Epithelial cell of esophagus (primary cell): Measurements from ENCODE around the gene SLC22A1.
"Not testable (repeated sequence)": the region's sequence is repeated elsewhere in the genome, so short reads cannot be mapped to it uniquely, and the experiment has no call there.

Experiments
- DNase-seq: peaks from one replicate; pipeline ENCODE4 v3.0.0; 2010; ENCODE audit warnings: low read depth
- H3K4me3 ChIP-seq: 2 replicates; pipeline ENCODE4 v1.5.1; 2011; ENCODE audit warnings: mild to moderate bottlenecking, low read length, control low read depth
- TF ChIP-seq, protein P1 (sequence below): IDR thresholded peaks from 2 replicates; pipeline ENCODE4 v1.5.1; 2011; ENCODE audit warnings: low read depth, mild to moderate bottlenecking, low read length, control low read depth, inconsistent platforms; ENCODE audit not compliant: insufficient read depth; ENCODE audit errors: missing control alignments

The SLC22A1 gene

GRCh38 chr6:160133441-160134336 lies 12.1 kb downstream of the SLC22A1 start:
- no peak for DNase-seq
- TF ChIP-seq, protein P1, sequence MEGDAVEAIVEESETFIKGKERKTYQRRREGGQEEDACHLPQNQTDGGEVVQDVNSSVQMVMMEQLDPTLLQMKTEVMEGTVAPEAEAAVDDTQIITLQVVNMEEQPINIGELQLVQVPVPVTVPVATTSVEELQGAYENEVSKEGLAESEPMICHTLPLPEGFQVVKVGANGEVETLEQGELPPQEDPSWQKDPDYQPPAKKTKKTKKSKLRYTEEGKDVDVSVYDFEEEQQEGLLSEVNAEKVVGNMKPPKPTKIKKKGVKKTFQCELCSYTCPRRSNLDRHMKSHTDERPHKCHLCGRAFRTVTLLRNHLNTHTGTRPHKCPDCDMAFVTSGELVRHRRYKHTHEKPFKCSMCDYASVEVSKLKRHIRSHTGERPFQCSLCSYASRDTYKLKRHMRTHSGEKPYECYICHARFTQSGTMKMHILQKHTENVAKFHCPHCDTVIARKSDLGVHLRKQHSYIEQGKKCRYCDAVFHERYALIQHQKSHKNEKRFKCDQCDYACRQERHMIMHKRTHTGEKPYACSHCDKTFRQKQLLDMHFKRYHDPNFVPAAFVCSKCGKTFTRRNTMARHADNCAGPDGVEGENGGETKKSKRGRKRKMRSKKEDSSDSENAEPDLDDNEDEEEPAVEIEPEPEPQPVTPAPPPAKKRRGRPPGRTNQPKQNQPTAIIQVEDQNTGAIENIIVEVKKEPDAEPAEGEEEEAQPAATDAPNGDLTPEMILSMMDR = no peak
- no peak overlapping the region for H3K4me3 ChIP-seq

GRCh38 chr6:160134337-160134751 lies 12.7 kb downstream of the SLC22A1 start:
- not testable (repeated sequence) for H3K4me3 ChIP-seq
- DNase-seq = peak; percentile 47

DNA sequence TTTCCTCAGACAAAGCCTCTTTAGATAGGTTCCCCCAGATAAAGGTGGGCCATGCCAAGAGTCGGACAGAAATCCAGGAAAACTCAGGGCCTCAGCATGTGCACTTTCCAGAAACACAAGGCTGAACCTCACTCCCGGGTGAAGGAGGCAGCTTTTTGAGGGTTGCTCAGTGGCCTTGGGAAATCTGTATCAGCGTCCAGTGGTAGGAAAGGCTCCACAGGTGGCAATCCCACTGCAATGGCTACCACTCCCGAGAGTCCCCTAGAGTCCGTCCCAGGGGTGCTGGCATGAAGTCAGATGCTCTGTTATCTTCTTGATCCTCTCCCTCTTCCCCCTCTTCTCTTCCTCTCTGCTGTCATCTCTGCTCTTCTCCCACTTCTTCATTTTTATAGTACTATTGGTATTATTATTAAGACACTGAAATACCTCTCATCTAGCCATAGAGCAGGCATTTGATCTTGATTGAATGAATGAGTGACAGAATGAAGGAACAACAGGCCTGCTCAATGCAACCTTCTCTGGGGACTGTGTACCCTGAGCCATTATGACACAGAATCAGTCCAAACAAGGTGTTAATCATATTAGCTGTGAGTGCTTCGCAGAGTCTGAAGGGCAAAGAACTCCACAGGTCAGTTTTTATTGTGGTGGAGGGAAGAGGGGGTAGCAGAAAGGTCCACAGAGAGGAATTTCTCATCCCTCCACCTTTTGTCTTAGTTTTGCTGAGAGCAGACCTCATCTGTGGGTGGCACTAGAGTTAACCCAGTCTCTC lies 13.3 kb downstream of the SLC22A1 start:
- TF ChIP-seq, protein P1 = no peak
- no peak for DNase-seq
- H3K4me3 ChIP-seq = no peak overlapping the region

GRCh38 chr6:160135907-160136655 lies 14.5 kb downstream of the SLC22A1 start:
- TF ChIP-seq, protein P1 = no peak
- no peak for DNase-seq
- no peak overlapping the region for H3K4me3 ChIP-seq

DNA sequence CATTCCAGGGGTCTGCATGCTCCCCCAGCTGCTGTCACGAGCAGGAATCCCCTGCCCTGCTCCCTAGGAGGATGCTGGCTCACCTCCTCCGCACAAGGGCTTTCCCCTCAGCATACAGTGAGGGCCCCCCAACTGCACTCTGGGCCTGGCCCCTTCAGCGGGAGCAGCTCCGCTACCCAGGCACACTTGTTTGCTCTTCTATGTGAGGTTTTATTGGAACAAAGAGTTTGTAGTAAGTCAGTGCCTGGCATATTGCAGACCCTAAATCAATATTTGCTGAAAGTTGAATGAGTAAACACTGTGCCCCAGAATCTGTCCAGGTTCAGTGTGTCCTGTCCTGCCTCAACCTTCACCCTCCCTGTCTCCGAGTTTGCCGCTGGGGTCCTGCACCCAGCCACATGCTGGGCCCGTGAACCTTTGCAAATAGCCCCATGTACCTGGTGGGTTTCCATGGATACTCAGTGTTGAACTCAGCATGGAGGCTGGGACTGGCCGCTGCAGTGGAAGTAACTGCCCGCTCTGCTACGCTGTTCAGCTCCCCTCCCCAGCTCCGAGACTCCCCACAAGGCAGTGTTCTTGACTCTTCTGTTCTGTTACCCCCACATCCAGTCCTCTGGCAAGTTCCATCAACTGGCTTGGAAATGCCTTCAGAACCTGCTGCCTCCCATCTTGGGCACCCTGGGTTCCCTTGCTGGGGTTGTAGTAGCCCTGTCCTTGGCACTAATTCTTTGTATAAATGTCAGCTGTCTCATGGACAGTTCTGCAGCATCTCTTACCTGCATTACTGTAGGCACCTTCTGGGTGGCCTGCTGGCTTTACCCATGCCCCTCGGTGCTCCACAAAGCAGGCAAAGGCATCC lies 15.7 kb downstream of the SLC22A1 start:
- TF ChIP-seq, protein P1 = no peak
- DNase-seq = no peak
- no peak overlapping the region for H3K4me3 ChIP-seq

DNA sequence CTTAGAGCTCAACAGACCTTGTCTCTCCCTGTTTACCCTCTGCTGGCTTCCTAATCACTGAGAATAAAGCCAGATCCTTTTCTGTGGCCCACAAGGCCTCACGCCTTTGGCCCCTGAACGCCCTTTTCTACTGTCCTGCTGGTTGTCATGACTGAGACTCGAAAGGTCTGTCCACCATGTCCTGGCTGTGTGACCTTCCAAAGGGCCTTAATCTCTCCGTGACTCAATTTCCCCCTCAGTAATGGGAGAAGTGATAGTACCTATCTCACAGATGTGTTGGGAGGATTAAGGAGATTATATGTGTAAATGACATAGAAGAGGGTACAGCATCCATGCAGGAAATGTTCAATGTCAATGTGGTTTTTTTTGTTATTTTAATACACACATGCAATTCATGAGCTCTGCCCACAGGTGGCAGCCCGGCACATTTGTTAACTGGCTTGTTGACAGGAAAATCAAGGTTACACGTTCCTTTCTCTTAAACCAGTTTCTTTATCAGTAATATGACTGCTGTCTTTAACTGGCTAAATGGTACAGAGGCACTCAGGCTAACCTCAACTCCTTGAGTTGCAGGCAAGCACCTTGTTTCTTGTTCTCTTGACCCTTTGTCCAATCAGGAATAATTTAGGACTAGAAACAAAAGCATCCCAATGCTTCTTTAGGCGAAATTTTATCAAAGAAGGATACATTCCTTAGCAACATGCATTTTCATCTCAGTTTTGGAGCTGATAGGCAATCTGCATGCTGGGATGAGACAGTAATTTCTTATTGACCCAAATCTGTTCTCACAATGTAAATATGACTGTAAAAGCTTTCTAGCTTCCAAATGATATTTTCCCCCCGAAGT lies 16.6 kb downstream of the SLC22A1 start:
- peak; percentile 71 for DNase-seq
- TF ChIP-seq, protein P1 = peak; percentile 85
- H3K4me3 ChIP-seq = no peak overlapping the region
